Sigmoid colon (tissue), 7 donors: ENCODE results near the gene SPON1. TPM values are rescaled to one million over a fixed set of nuclear protein-coding genes. Genes with fewer than 3 reads are reported as not detected.
"Not testable (repeated sequence)": the region's sequence is repeated elsewhere in the genome, so short reads cannot be mapped to it uniquely, and the experiment has no call there.

Experiments
- DNase-seq: peaks from one replicate; pipeline ENCODE4 v3.0.0-alpha.2; 2019
- H3K27ac ChIP-seq, 4 donors: fragments of 200-600 bp; sonication (generic); one replicate each; pipeline ENCODE4 v1.5.1; 2016 to 2019; ENCODE audit warnings: mild to moderate bottlenecking in 1 of 4
- H3K27me3 ChIP-seq, 3 donors: fragments of 200-600 bp; sonication (generic); one replicate each; pipeline ENCODE4 v1.5.1; 2019; ENCODE audit warnings: mild to moderate bottlenecking in 1 of 3
- H3K36me3 ChIP-seq, 4 donors: fragments of 200-600 bp; sonication (generic); one replicate each; pipeline ENCODE4 v1.5.1; 2016 to 2019
- H3K4me1 ChIP-seq, 4 donors: fragments of 200-600 bp; sonication (generic); one replicate each; pipeline ENCODE4 v1.5.1; 2017 to 2019
- H3K4me3 ChIP-seq, 4 donors: fragments of 200-600 bp; sonication (generic); one replicate each; pipeline ENCODE4 v1.5.1; 2017 to 2019; ENCODE audit warnings: mild to moderate bottlenecking in 2 of 4, moderate library complexity in 1 of 4
- H3K9me3 ChIP-seq, 4 donors: fragments of 200-600 bp in 3 of 4; sonication (generic) in 3 of 4; one replicate each; pipeline versions ENCODE4 v1.5.1 to v1.6.1; 2013 to 2019
- CTCF ChIP-seq, 4 experiments: fragments of 450-650 bp in 3 of 4; fragments of 200-600 bp in 1 of 4; IDR thresholded peaks; one replicate each; pipeline ENCODE4 v1.5.1; 2016 to 2019; ENCODE audit warnings: antibody characterized with exemption in 4 of 4, mild to moderate bottlenecking in 3 of 4, moderate library complexity in 2 of 4
- EP300 ChIP-seq, 4 donors: sonication (generic); formaldehyde crosslinking; IDR thresholded peaks; one replicate each; pipeline ENCODE4 v1.6.1; 2017; ENCODE audit warnings: antibody characterized with exemption in 4 of 4
- POLR2A ChIP-seq, 2 donors: fragments of 450-650 bp; IDR thresholded peaks; one replicate each; pipeline ENCODE4 v1.6.1; 2016; ENCODE audit warnings: antibody characterized with exemption in 2 of 2, mild to moderate bottlenecking in 2 of 2, moderate library complexity in 2 of 2
- POLR2AphosphoS5 ChIP-seq, 4 donors: sonication (generic); formaldehyde crosslinking; IDR thresholded peaks; one replicate each; pipeline ENCODE4 v1.6.1; 2017; ENCODE audit warnings: antibody characterized with exemption in 4 of 4
- WGBS, 2 donors: extraction: QIAGEN DNeasy Blood & Tissue Kit; methylation state at CpG; one replicate each; pipeline ENCODE4 v1.1.7; 2013; 5-methylcytosine and 5-hydroxymethylcytosine counted together
- intact Hi-C: fragments of 100-400 bp; cut with DNase I; formaldehyde crosslinking; loops from one replicate; pipeline ENCODE4 v1.15.1; 2023
- polyA plus RNA-seq, 3 donors: library from polyadenylated mRNA; stranded (reverse); fragments of 200-250 nt; gene quantifications; one replicate each; pipeline ENCODE4 v1.2.3, GENCODE V29; 2013
- total RNA-seq, 4 donors: library from RNA; depleted of rRNA; stranded (reverse); fragments of >200 nt; gene quantifications; one replicate each; pipeline ENCODE4 v1.1.0, GENCODE V29; 2016
- donor health status: healthy with polysubstance abuse.
- donor health status: Bipolar disorder and iron deficiency.
- donor health status: healthy.

Gene SPON1
- total and polyA plus RNA-seq, 7 donors, result 6.6 to 36.8 (median 12.6) TPM

DNA sequence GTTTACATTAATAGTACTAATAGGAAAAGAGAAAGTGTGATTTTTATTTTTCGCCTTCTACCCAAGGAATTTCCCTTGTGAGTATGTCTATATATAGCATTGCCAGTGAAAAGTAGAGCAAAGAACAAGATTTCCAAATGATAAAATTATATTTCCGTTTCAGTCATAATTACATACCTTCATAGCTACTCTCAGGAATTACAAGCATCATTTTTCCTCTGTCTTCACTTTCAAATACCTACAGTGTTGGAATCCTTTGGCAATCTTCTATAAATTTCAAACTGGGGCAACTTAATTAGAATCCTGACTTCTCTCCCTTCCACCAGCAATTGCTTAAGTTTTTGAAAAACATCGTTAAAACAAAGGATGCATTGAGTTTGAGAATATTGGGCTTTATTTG is 35.5 kb upstream of the SPON1 start:
- TF ChIP-seq EP300 (IDR thresholded peaks at IDR 0.05), result no peak
- TF ChIP-seq POLR2A (IDR thresholded peaks at IDR 0.05), result no peak
- TF ChIP-seq CTCF (IDR thresholded peaks at IDR 0.05), result no peak
- no peak for TF ChIP-seq POLR2AphosphoS5 (IDR thresholded peaks at IDR 0.05)
- Histone ChIP-seq H3K27ac (no peak overlapping the region), H3K36me3 (no peaks in the 10 kb centered on the region), H3K4me3 (no peak overlapping the region), H3K4me1 (no peaks in the 10 kb centered on the region), H3K9me3 (no peaks in the 10 kb centered on the region), H3K27me3 (no peaks in the 10 kb centered on the region)
- intact Hi-C loops, result no loop called here
- DNase-seq, result no peak
- whole genome bisulfite sequencing, 2 donors, result 87 to 91% methylated on average over 3 of the region's 3 CpGs

DNA sequence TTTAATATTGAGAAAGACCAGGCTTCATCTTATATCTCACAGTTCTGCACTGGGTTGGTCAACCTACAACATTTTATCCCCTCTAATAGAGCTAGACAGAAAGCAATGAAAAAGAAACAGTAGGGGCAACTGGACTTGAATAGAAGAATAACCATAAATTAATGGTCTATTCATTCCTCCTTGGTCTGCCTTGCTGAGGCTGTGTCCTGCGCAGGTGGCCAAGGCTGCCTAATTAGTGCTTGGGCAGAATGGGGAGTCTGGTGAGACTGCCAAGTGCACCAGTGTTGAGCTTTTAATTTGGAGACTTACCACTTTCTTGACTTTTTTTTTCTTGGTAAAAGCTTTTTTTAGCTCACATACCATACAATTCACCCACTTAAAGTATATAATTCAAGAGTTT is 35.0 kb upstream of the SPON1 start:
- Histone ChIP-seq H3K27ac (no peak overlapping the region), H3K36me3 (no peaks in the 10 kb centered on the region), H3K27me3 (no peaks in the 10 kb centered on the region), H3K4me3 (no peak overlapping the region), H3K4me1 (no peaks in the 10 kb centered on the region), H3K9me3 (no peaks in the 10 kb centered on the region)
- no peak for TF ChIP-seq POLR2AphosphoS5 (IDR thresholded peaks at IDR 0.05)
- no peak for TF ChIP-seq POLR2A (IDR thresholded peaks at IDR 0.05)
- no peak for TF ChIP-seq EP300 (IDR thresholded peaks at IDR 0.05)
- TF ChIP-seq CTCF (IDR thresholded peaks at IDR 0.05), result no peak
- DNase-seq, result no peak
- 97 to 98% methylated on average over 1 of the region's 1 CpG for WGBS, 2 donors
- intact Hi-C loops, result no loop called here

DNA sequence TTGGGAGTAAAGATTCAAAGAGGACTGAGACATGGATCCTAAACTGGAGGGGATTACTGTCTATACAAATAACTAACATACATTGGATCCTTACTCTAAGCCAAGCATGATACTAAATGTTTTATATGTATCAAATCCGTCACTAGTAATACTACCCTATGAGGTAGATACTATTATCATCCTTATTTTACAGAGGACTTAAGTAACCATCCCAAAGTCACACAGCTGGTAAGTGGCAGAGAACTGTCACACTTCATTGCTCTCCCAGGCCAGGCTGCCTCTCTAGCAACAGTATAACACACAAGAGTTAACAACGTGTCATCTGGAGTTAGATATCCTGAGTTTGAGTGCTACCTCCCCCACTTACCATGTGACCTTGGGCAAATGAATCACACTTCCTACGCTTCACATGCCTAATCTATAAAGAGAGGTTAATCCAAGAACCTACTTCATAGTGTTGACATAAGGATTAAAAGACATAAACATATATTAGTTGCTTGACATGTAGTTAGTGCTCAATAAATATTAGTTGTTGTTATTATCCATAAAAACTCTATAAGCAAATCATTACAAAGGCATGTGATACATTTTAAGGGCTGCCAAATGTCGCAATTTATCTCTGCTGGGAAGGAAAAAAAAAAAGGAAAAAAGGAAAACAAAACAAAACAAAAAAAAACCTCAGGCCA is 33.8 kb upstream of the SPON1 start:
- Histone ChIP-seq H3K27me3 (no peaks in the 10 kb centered on the region), H3K27ac (no peak overlapping the region), H3K4me3 (no peak overlapping the region), H3K4me1 (no peaks in the 10 kb centered on the region), H3K36me3 (no peaks in the 10 kb centered on the region), H3K9me3 (no peaks in the 10 kb centered on the region)
- DNase-seq, result no peak
- 49 to 51% methylated on average over 4 of the region's 4 CpGs for WGBS, 2 donors
- TF ChIP-seq POLR2AphosphoS5 (IDR thresholded peaks at IDR 0.05) (no peak), EP300 (IDR thresholded peaks at IDR 0.05) (no peak), POLR2A (IDR thresholded peaks at IDR 0.05) (no peak), CTCF (IDR thresholded peaks at IDR 0.05) (no peak)
- intact Hi-C loops, result no loop called here

GRCh38 chr11:13929395-13929891 is 33.1 kb upstream of the SPON1 start:
- TF ChIP-seq POLR2A (IDR thresholded peaks at IDR 0.05) (no peak), POLR2AphosphoS5 (IDR thresholded peaks at IDR 0.05) (no peak), EP300 (IDR thresholded peaks at IDR 0.05) (no peak), CTCF (IDR thresholded peaks at IDR 0.05) (no peak)
- DNase-seq, result no peak
- intact Hi-C loops, result no loop called here
- no peaks in the 10 kb centered on the region for H3K4me1 ChIP-seq
- H3K36me3 ChIP-seq, result no peaks in the 10 kb centered on the region
- H3K27ac ChIP-seq, result no peak overlapping the region
- H3K4me3 ChIP-seq, result no peak overlapping the region
- 78 to 82% methylated on average over 3 of the region's 3 CpGs for WGBS, 2 donors
- no peaks in the 10 kb centered on the region for H3K9me3 ChIP-seq
- no peaks in the 10 kb centered on the region for H3K27me3 ChIP-seq

DNA sequence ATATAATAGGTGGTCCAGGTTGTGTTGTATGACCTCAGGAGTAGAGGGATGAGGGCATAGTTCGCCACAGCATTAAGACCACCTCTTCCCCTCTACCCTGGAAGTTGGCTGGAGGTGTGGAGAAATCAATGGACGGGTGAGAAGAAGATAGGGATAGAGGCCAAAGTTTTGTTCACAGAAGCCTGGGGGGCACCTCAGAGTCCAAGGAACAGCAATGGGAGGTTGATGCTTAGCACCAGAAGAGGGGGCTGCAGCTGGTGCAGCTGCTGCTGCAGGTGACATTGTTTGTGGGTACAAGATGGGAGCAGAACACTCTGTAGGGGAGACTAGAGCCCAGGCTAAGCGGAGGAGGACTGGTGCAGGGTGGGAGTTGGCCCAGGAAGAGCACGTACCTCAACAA is 31.2 kb upstream of the SPON1 start:
- DNase-seq, result no peak
- no peak overlapping the region for H3K27ac ChIP-seq
- H3K4me1 ChIP-seq, result no peaks in the 10 kb centered on the region
- WGBS, 2 donors, result 85 to 90% methylated on average over 4 of the region's 4 CpGs
- H3K4me3 ChIP-seq, result no peak overlapping the region
- TF ChIP-seq POLR2AphosphoS5 (IDR thresholded peaks at IDR 0.05) (no peak), EP300 (IDR thresholded peaks at IDR 0.05) (no peak), POLR2A (IDR thresholded peaks at IDR 0.05) (no peak), CTCF (IDR thresholded peaks at IDR 0.05) (no peak)
- no peaks in the 10 kb centered on the region for H3K36me3 ChIP-seq
- no peaks in the 10 kb centered on the region for H3K27me3 ChIP-seq
- intact Hi-C loops, result no loop called here
- H3K9me3 ChIP-seq, result no peaks in the 10 kb centered on the region

- WGBS, 2 donors, result 91 to 93% methylated on average over 4 of the region's 4 CpGs
- H3K27me3 ChIP-seq, H3K4me3 ChIP-seq, DNase-seq, intact Hi-C loops, H3K4me1 ChIP-seq, H3K36me3 ChIP-seq, H3K9me3 ChIP-seq, H3K27ac ChIP-seq: not testable (repeated sequence)
These were observed 25.4 kb upstream of the SPON1 start for GRCh38 chr11:13937154-13937553.

- H3K4me3 ChIP-seq, DNase-seq, H3K27me3 ChIP-seq, H3K27ac ChIP-seq, H3K9me3 ChIP-seq, H3K4me1 ChIP-seq, H3K36me3 ChIP-seq, intact Hi-C loops: not testable (repeated sequence)
- WGBS, 2 donors, result 83 to 84% methylated on average over 10 of the region's 10 CpGs
These were observed 23.7 kb upstream of the SPON1 start for GRCh38 chr11:13938829-13939228.
